ENCODE measurements around the gene LILRB3.
"Not testable (repeated sequence)": the region's sequence is repeated elsewhere in the genome, so short reads cannot be mapped to it uniquely, and the experiment has no call there.

The LILRB3 gene

DNA sequence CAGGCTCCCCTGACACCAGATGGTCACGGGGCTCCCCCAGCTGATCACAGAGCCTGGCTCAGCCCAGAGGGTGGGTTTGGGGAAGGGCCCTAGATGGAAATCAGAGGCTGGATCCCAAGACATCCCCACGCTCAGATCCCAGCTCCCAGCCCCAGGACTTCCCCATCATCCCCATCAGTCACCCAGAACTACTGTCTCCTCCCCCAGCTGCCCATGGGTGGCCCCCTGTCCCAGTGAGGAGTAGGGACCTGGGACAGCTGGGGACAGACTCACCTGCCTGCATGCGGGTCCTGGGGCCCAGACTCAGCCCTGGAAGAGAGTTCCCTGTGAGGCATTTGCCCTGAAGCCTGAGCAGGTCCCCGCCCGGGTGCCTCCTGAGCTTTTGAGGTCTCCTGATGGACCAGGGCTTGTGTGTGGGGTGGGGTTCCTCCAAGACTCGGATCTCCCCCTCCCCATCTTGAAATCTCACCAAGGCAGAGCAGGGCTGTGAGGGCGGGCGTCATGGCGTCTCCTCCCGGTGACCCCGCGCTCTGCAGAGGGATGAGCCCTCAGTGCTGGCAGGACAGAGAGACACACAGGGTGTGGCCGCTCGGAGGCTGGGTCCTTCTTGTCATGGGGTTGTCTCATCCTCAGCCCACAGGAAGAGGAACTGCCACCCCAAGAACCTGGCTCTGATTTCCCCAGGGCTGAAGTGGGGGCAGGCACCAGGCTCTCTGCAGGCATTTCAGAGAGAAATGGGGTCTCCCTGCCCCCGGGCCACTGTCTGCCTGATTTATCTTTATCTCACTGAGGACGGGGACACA, at the start of gene LILRB3:
Gene LILRB3 (minus strand): TSS at position 534 of the 803 bp plus-strand sequence. CDS start 31 bp downstream, at position 503.
- not testable (repeated sequence) for DNase-seq (ENCODE audit: low read depth); H3K4me3 ChIP-seq (ENCODE audit: low read length)

DNA sequence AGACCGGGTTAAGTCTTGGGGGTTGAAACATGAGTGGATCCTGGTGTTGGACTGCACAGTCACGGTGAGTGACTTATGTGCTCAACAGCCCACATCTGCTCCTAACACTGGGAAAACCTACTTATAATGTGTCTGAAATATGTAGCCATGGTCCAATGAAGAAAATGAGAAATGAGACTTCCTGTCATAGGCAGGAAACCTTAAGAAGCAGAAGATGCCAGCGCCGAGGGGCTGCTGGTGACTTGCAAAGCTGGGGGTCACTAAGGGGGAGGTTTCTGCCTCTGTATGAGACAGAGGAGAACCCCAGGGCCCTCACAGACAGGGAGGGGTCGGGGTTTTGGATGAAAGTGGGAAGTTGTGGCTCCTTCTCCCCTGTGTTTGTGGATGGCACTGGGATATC, 49.4 kb upstream of the LILRB3 start:
- DNase-seq (ENCODE audit: low read depth); H3K4me3 ChIP-seq (ENCODE audit: low read length): not testable (repeated sequence)

DNA sequence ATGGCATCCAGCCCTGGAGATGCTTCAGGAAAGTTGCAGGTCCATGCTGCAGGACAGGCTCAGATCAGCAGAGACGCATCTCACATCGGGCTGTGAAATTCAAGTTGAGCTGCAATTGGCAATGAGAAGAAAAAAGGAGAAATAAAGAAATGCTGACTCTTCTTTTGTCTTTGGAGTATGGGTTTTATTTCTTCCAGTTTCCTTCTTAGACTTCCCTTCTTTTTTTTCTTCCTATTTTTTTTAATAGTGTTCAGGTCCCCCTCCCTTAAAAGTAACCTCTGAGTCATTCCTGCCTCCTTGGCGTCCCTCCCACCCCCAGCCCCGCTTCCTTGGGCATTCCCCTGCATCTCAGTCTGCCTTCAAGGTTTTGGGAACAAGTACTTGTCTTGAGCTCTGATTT, 48.8 kb upstream of the LILRB3 start:
- not testable (repeated sequence) for DNase-seq (ENCODE audit: low read depth); H3K4me3 ChIP-seq (ENCODE audit: low read length)

DNA sequence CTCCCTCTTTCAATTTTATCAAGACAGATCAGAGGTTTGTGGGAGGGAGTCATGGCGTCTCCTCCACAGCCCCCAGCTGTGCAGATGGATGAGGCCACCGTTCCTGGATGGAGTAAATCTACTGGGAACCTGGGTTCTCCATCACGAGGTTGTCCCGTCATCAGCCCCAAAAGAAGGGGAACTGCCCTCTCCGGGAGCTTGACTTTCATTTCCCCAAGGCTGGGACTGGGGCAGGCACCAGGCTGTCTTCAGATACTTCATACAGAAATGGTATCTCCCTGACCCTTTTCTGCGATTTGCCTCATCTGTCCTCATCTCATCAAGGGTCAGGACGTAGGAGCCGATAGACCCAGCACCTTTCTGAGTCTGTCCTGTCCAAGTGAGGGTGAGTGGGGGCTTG, 48.3 kb upstream of the LILRB3 start:
- DNase-seq (ENCODE audit: low read depth) = no peak
- TF ChIP-seq, protein P1, sequence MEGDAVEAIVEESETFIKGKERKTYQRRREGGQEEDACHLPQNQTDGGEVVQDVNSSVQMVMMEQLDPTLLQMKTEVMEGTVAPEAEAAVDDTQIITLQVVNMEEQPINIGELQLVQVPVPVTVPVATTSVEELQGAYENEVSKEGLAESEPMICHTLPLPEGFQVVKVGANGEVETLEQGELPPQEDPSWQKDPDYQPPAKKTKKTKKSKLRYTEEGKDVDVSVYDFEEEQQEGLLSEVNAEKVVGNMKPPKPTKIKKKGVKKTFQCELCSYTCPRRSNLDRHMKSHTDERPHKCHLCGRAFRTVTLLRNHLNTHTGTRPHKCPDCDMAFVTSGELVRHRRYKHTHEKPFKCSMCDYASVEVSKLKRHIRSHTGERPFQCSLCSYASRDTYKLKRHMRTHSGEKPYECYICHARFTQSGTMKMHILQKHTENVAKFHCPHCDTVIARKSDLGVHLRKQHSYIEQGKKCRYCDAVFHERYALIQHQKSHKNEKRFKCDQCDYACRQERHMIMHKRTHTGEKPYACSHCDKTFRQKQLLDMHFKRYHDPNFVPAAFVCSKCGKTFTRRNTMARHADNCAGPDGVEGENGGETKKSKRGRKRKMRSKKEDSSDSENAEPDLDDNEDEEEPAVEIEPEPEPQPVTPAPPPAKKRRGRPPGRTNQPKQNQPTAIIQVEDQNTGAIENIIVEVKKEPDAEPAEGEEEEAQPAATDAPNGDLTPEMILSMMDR (conservative IDR thresholded peaks at IDR 0.05; ENCODE audit: low read depth, low read length) = no peak
- no peak overlapping the region for H3K4me3 ChIP-seq (ENCODE audit: low read length)

DNA sequence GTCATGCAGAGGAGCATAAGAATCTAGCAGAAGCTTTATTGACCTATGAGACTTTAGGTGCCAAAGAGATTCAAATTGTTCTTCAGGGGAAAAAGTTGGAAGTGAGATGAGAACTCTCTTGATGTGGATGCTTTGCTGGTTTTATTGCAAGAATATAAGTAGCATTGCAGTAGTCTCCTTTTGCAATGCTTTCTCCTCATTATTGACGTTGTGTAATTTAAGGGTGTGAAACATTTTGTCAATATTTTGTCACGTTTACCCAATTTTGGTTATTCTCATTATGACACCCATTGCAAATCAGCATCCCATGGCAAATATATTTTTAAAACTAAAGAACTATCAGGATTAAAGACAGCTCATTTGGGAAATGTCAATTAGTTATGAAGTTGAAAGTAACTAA, 46.1 kb upstream of the LILRB3 start:
- no peak overlapping the region for H3K4me3 ChIP-seq (ENCODE audit: low read length)
- TF ChIP-seq, protein P1 (conservative IDR thresholded peaks at IDR 0.05; ENCODE audit: low read depth, low read length) = no peak
- DNase-seq (ENCODE audit: low read depth) = no peak

DNA sequence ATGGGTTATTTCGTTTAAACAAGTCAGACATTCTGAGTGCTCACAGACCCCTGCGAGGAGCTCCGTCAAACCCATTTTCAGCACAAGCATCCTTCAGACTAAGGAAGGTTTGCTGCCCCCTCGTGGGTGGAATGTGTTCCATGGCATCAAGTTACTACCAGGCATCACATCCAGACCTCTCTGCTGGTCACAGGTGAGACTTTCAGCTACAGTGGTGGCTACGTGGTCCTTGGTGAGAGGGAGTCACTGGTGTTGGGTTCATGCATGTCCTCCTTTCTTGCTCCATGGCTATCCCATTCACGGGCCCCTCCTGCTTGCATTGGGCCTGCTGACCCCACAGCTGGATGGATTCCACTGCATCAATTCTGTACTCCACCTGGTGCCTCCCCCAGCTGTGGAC, 43.3 kb upstream of the LILRB3 start:
- H3K4me3 ChIP-seq (ENCODE audit: low read length) = no peak overlapping the region
- peak; percentile 9 for DNase-seq (ENCODE audit: low read depth)
- TF ChIP-seq, protein P1 (conservative IDR thresholded peaks at IDR 0.05; ENCODE audit: low read depth, low read length) = peak; percentile 84

DNA sequence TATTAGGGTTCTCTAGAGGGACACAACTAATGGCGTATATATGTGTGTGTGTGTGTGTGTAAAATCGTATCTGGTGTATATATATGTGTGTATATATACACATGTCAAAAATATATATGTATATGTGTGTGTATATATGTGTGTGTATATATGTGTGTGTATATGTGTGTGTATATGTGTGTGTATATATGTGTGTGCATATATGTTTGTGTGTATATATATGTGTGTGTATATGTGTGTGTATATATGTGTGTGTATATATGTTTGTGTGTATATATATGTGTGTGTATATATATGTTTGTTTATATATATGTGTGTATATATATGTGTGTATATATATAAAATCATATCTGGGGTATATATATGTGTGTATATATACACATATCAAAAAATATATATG, 39.7 kb upstream of the LILRB3 start:
- no peak for DNase-seq (ENCODE audit: low read depth)

DNA sequence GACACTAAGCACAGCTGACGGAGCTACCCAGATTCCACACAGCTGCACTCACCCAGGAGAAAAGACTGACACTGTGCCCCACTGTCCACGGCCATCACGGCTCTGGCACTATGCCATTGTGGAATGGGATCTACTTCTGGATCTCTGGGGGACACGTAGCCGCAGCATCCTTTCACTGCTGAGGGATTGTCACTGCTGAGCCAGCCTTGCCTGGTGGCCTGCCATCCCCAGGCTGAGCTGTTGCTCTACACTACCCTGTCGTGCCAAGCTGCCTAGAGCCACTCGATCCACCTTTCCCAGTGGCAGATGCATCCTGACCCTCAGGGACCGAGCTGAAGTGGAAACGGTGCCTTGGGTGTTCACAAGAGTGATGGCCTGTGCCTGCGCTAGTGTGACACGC, 39.3 kb upstream of the LILRB3 start:
- H3K4me3 ChIP-seq (ENCODE audit: low read length) = no peak overlapping the region
- TF ChIP-seq, protein P1 (conservative IDR thresholded peaks at IDR 0.05; ENCODE audit: low read depth, low read length) = no peak
- no peak for DNase-seq (ENCODE audit: low read depth)

More for the DNA sequence above, 39.7 kb upstream of the LILRB3 start:
- TF ChIP-seq, protein P1 (conservative IDR thresholded peaks at IDR 0.05; ENCODE audit: low read depth, low read length) = no peak
- H3K4me3 ChIP-seq (ENCODE audit: low read length) = no peak overlapping the region

DNA sequence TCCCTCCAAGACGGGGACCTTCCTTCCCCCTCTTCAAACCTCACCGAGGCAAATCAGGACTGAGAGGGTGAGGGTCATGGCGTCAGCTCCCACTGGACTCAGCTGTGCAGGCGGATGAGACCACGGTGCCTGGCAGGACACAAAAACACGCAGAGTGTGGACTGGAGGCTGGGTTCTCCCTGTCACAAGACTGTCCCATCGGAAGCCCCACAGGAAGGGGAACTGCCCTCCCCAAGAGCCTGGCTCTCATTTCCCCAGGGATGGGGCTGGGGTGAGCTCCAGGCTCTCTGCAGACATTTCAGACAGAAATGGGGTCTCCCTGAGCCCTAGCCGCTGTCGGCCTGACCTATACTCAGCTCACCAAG, 34.3 kb upstream of the LILRB3 start, which contains the start of gene LILRB5:
Gene LILRB5 (minus strand): TSS at position 158 of the 365 bp plus-strand sequence. CDS start 80 bp downstream, at position 78.
- TF ChIP-seq, protein P1 (conservative IDR thresholded peaks at IDR 0.05; ENCODE audit: low read depth, low read length) = no peak
- DNase-seq (ENCODE audit: low read depth) = no peak
- no peak within 1 kb of the TSS for H3K4me3 ChIP-seq (ENCODE audit: low read length)
